Fibroblast of lung (primary cell): ENCODE data around the gene LARP7.

Experiments used
- CTCF ChIP-seq, 2 donors: IDR thresholded peaks in 1 of 2; conservative IDR thresholded peaks in 1 of 2; 1 replicate in 1 of 2; 2 replicates in 1 of 2; pipeline ENCODE4 v1.5.1; 2011 to 2012; ENCODE audit warnings: low read length in 2 of 2, control low read depth in 1 of 2, inconsistent platforms in 1 of 2, low read depth in 1 of 2, mild to moderate bottlenecking in 1 of 2
- EZH2 ChIP-seq: IDR thresholded peaks from 2 replicates; pipeline ENCODE4 v1.5.1; 2012; ENCODE audit warnings: low read length, control low read depth, mild to moderate bottlenecking; ENCODE audit errors: missing control alignments

GRCh38 chr4:112673686-112674085 is 36.7 kb downstream of the LARP7 start:
- no peak for TF ChIP-seq CTCF (conservative IDR thresholded peaks at IDR 0.05 in 1 of 2, IDR thresholded peaks at IDR 0.05 in 1 of 2; ENCODE audit: low read depth in 1 of 2, low read length in 2 of 2)
- no peak for TF ChIP-seq EZH2
